GM12872 (cell line): Measurements from ENCODE around the gene TMEM164.

Experiments used
- TF ChIP-seq, protein P1 (sequence below): IDR thresholded peaks from 3 replicates; pipeline ENCODE4 v1.5.1; 2011; ENCODE audit warnings: low read depth, mild to moderate bottlenecking, low read length, moderate library complexity; ENCODE audit not compliant: insufficient read depth

TMEM164 gene

DNA sequence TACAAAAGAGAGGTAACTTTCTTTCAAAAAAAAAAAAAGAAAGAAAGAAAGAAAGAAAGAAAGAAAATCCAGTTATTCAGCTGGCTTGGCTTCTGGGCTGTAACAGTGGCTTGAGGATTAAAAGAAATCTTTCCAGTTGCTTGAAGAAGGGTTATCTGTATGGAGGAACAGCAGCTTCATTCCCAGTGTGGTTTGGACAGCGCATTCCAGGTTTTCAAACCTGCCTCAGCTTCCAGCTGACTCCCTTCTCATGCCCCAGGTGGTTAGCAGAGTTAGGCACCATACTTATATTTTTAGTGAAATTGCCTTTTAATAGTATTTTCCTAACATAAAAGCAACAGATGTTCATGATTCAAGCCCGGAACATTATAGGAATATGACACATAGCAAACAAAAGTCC is 48.6 kb downstream of the TMEM164 start:
- TF ChIP-seq, protein P1, sequence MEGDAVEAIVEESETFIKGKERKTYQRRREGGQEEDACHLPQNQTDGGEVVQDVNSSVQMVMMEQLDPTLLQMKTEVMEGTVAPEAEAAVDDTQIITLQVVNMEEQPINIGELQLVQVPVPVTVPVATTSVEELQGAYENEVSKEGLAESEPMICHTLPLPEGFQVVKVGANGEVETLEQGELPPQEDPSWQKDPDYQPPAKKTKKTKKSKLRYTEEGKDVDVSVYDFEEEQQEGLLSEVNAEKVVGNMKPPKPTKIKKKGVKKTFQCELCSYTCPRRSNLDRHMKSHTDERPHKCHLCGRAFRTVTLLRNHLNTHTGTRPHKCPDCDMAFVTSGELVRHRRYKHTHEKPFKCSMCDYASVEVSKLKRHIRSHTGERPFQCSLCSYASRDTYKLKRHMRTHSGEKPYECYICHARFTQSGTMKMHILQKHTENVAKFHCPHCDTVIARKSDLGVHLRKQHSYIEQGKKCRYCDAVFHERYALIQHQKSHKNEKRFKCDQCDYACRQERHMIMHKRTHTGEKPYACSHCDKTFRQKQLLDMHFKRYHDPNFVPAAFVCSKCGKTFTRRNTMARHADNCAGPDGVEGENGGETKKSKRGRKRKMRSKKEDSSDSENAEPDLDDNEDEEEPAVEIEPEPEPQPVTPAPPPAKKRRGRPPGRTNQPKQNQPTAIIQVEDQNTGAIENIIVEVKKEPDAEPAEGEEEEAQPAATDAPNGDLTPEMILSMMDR: no peak

DNA sequence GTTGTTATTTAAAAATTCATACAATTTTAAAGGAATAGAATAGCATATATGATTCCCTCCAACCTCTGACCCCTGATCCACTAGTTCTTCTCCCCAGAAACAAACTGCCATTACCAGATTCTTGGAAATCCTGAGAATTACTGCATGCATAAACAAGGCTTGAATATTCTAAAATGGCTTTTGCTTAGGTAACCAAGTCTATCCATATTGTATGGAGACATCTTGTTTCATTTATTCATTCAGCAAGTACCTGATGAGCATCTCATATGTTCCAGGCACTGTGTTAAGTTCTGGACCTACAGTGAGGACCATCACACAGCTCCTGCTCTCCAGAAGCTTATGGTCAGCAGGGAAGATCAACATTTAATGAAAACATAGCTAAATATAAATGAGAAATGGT is 49.4 kb downstream of the TMEM164 start:
- TF ChIP-seq, protein P1: no peak

DNA sequence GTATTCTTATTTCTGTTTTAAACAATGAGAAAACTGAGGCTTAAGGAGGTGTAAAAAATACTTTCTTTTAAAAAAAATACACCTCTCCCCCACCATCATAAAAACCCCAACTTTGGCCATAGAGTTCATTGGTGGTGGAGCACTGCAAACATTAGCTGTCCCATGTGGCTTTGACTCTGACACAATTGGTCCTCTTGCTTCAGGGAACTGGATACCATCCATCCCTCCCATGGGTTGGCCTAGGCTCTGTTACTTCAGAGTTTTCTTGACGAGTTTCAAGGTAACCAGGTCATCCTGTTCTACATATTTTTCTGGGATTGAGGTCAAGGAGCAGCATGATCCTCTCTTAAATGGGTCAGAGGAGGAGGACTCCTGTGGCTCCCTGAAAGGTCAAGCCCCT is 50.5 kb downstream of the TMEM164 start:
- TF ChIP-seq, protein P1: no peak

DNA sequence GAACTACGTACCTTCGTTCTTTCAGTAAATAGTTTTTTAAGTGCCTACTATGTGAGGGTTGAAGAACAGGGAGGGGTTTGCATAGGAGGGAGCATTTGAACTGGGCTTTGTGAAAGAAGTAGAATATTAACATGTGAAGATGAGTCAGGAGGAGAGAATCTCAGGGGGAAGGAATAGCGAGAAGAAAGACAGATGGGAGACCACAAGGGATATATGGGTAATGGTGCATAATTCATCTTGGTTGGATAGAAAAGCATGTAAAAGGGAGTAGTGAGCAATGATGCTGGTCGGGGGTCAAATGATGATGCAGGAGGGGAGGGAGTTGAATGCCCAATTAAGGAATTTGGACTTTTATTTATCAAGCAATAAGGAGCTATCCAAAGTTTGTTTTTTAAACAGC is 52.7 kb downstream of the TMEM164 start:
- TF ChIP-seq, protein P1: no peak

DNA sequence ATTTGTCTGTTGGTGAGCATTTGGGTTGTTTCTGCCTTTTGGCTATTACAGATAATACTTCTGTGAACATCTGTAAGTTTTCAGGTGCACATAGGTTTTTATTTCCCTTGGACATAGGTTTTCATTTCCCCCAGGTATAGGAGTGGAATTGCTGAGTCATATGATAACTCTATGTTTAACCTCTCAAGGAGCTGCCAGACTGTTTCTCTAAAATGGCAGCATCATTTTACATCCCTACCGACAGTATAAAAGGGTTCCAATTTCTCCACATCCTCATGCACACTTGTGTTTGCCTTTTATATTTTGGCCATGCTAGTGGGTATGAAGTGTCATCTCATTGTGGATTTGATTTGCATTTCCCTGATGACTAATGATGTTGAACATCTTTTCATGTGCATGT is 53.5 kb downstream of the TMEM164 start:
- TF ChIP-seq, protein P1: no peak

DNA sequence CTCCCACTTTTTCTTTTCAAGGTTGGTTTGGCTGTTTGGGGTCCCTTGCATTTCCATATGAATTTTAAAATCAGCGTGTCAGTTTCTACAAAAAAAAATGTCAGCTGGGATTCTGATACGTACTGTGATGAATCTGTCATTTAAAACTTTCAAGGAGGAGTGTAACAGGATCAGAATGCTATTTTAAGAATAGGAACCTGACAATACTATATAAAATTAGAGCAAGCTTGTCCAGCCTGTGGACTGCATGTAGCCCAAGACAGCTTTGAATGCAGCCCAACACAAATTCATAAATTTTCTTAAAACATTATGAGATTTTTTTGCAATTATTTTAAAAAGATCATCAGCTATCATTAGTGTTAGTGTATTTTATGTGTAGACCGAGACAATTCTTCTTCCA is 56.5 kb downstream of the TMEM164 start:
- TF ChIP-seq, protein P1: no peak

DNA sequence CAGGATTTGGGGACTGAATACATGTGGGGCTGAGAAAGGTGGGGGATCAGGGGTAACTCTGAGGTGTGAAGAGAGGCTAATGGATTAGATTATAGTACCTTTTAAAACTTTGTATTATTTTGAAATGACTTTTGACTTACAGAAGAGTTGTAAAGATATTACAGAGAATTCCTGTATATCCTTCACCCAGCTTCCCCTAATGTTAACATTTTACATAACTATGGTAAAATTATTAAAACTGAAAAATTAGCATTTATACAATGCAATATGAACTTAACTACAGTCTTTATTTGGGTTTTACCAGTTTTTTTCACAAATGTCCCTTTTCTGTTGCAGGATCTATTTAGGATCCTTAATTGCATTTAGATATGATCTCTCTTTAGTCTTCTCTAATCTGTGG is 57.4 kb downstream of the TMEM164 start:
- TF ChIP-seq, protein P1: no peak
